HFF-Myc (cell line): Measurements from ENCODE around the gene NOC2L.

Experiments used
- DNase-seq: peaks from one replicate; pipeline ENCODE4 v3.0.0-alpha.2; 2011; ENCODE audit warnings: low read depth; ENCODE audit errors: extremely low read depth
- H3K4me3 ChIP-seq: replicated peaks from 2 replicates; pipeline ENCODE4 v1.5.1; 2011; ENCODE audit warnings: low read depth, mild to moderate bottlenecking, control low read depth, low read length
- TF ChIP-seq, protein P1 (sequence below): IDR thresholded peaks from 2 replicates; pipeline ENCODE4 v1.5.1; 2012; ENCODE audit warnings: mild to moderate bottlenecking, low read depth, low read length, control low read depth; ENCODE audit errors: missing control alignments

NOC2L gene

DNA sequence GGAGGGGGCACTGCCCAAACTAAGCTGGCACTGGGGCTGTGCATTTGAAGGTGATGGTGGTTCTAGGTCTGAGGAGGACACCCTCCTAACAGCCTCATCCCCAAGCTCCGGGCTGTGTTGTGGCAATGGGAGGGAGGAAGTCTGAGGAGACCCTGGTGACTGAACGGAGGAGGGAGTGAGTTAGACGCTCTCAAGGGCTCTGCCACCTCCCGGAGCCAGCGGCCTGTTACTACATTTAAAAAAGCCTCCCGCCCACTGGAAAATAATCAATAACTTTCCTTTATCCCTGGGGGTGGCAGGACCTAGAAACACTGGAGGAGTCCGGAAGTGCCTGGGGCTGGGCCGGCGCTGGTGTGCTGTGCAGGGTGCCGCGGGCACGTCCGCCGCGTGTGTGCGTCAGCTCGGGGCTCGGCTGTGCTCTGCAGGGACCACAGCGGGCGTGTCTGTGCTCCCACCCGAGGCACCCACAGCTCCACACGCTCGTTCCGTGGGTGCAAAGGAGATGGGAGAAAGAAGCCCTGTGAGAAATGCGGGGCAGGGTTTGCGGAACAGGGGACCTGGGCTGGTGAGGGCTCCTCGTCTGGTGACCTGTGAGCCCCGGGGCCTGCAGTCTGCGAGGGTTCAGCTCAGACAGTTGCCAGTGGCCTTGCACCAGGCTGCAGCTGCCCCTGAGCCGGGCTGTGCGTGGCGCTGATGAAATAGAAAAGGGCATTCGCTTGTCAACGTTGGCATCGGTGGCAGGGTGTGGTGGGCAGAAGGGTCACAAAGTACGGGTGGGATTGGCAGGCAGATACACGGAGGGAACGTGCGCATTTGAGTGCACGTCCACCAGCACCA lies 30.0 kb downstream of the NOC2L start:
- DNase-seq, result no peak
- H3K4me3 ChIP-seq, result no peak overlapping the region
- TF ChIP-seq, protein P1, sequence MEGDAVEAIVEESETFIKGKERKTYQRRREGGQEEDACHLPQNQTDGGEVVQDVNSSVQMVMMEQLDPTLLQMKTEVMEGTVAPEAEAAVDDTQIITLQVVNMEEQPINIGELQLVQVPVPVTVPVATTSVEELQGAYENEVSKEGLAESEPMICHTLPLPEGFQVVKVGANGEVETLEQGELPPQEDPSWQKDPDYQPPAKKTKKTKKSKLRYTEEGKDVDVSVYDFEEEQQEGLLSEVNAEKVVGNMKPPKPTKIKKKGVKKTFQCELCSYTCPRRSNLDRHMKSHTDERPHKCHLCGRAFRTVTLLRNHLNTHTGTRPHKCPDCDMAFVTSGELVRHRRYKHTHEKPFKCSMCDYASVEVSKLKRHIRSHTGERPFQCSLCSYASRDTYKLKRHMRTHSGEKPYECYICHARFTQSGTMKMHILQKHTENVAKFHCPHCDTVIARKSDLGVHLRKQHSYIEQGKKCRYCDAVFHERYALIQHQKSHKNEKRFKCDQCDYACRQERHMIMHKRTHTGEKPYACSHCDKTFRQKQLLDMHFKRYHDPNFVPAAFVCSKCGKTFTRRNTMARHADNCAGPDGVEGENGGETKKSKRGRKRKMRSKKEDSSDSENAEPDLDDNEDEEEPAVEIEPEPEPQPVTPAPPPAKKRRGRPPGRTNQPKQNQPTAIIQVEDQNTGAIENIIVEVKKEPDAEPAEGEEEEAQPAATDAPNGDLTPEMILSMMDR, result no peak

GRCh38 chr1:927748-928147 lies 31.3 kb downstream of the NOC2L start:
- no peak for DNase-seq
- no peak overlapping the region for H3K4me3 ChIP-seq
- TF ChIP-seq, protein P1, result no peak

GRCh38 chr1:927234-927633 lies 31.8 kb downstream of the NOC2L start:
- TF ChIP-seq, protein P1, result no peak
- H3K4me3 ChIP-seq, result no peak overlapping the region
- DNase-seq, result no peak

GRCh38 chr1:925561-926421 lies 33.3 kb downstream of the NOC2L start:
- DNase-seq, result no peak
- TF ChIP-seq, protein P1, result no peak
- H3K4me3 ChIP-seq, result peak overlapping the region; percentile 16; the same call in 1 of the 2 replicates

DNA sequence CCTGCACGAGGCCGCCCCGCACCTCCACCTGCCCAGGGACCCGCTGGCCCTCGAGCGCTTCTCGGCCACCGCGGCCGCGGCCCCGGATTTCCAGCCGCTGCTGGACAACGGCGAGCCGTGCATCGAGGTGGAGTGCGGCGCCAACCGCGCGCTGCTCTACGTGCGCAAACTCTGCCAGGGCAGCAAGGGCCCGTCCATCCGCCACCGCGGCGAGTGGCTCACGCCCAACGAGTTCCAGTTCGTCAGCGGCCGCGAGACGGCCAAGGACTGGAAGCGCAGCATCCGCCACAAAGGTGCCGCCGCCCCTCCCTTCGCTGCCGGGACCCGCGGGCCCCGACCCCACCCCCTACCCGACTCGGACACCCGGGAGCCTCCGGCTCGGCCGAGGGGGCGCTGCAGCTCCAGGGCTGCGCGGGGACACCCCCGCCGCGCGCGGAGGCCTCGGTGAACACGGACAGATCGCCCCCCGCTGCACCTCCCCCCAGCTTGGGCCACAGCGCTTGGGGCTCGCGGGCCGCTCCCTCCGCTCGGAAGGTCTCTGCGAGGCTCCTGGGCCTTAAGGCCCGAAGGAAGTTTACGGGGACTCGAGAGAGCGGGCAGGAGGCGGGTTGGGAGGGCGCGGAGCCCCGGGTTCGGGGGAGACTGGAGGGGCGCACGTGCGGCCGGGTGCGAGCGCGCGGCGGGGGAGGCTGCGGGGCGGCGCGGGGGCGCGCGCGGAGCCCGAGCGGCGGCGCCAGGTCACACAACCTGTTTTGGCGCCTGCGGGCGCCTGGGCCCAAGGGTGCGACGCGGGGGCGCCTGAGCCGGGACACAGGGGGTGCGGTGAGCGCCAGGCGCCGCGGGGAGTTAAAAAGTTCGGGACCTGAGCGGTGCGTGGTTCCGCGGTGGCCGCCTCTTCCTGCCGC lies 34.1 kb downstream of the NOC2L start:
- peak overlapping the region; percentile 30 for H3K4me3 ChIP-seq
- TF ChIP-seq, protein P1, result no peak
- no peak for DNase-seq

DNA sequence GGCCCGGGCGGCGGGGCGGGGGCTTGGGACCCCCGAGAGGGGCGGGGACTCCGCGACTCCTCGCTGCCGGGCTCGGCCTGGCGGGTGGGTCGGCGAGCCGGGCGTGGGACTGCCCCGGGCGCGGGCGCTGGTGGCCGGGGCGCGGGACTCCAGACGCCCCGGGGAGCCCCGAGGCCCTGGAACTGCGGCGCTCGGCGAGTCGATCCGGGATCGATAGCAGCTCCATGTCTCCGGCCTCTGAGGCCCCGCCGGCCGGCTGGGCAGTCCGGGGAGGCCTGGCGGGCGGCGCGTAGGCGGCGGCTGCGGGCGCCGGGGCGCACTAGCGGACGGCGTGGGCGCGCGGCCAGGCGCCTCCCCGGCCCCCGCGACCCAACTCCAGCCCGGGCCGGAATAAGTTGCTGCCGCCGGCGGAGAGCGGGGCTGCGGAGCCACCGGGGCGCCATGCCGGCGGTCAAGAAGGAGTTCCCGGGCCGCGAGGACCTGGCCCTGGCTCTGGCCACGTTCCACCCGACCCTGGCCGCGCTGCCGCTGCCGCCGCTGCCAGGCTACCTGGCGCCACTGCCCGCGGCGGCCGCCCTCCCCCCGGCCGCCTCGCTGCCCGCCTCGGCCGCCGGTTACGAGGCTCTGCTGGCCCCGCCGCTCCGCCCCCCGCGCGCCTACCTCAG lies 34.9 kb downstream of the NOC2L start:
- no peak for DNase-seq
- TF ChIP-seq, protein P1, result no peak
- H3K4me3 ChIP-seq, result peak overlapping the region; percentile 30
